ENCODE measurements around the gene CYBA. TPM values are rescaled to one million over a fixed set of nuclear protein-coding genes. Genes with fewer than 3 reads are reported as not detected.

Gene CYBA
- total and polyA plus RNA-seq, 2 of the 13 experiments (the other 11 are each of a cell fraction or from before 2014, with no cell fraction given) = 196 to 250 TPM

GRCh38 chr16:88649924-88650748 is 717 bp downstream of the CYBA start (continued):
- TF ChIP-seq ETS1 (CRISPR knock-in tag; IDR thresholded peaks at IDR 0.05) (no peak), ZC3H13 (CRISPR knock-in tag; IDR thresholded peaks at IDR 0.05) (no peak), ZNF550 (CRISPR knock-in tag; IDR thresholded peaks at IDR 0.05; ENCODE audit: borderline replicate concordance) (no peak), MED13 (CRISPR knock-in tag; IDR thresholded peaks at IDR 0.05) (peak; percentile 28; the same call in 1 of the 2 replicates), ZBTB26 (CRISPR knock-in tag; IDR thresholded peaks at IDR 0.05; ENCODE audit: borderline replicate concordance) (no peak), ZNF883 (CRISPR knock-in tag; IDR thresholded peaks at IDR 0.05; ENCODE audit: not compliant biosample characterization) (no peak), ZNF619 (CRISPR knock-in tag; IDR thresholded peaks at IDR 0.05) (no peak; the same call in 1 of the 2 replicates), NFYC (CRISPR knock-in tag; IDR thresholded peaks at IDR 0.05) (no peak), HNRNPLL (IDR thresholded peaks at IDR 0.05; ENCODE audit: low read depth, low read length, poor library complexity, severe bottlenecking) (peak; percentile 61), CBX5 (CRISPR knock-in tag; IDR thresholded peaks at IDR 0.05; ENCODE audit: borderline replicate concordance) (no peak), GTF3A (CRISPR knock-in tag; conservative IDR thresholded peaks at IDR 0.05) (peak; percentile 84), ZNF83 (CRISPR knock-in tag; IDR thresholded peaks at IDR 0.05; ENCODE audit: borderline replicate concordance) (peak; percentile 2; the same call in 1 of the 2 replicates), SPEN (CRISPR knock-in tag; IDR thresholded peaks at IDR 0.05; ENCODE audit: low read depth) (peak; percentile 38), POLR2G (IDR thresholded peaks at IDR 0.05; ENCODE audit: low read depth, low read length) (0 out of 2 replicates have a peak, but pooled peaks have one; percentile 8), MTA3 (CRISPR knock-in tag; IDR thresholded peaks at IDR 0.05) (no peak), ZNF329 (CRISPR knock-in tag; IDR thresholded peaks at IDR 0.05; ENCODE audit: low read depth) (no peak), FOXK2 (IDR thresholded peaks at IDR 0.05) (no peak), ZNF879 (CRISPR knock-in tag; IDR thresholded peaks at IDR 0.05) (no peak), THYN1 (CRISPR knock-in tag; IDR thresholded peaks at IDR 0.05; ENCODE audit: borderline replicate concordance, low read depth) (no peak), CEBPG (CRISPR knock-in tag; IDR thresholded peaks at IDR 0.05) (no peak), SRF (IDR thresholded peaks at IDR 0.05; ENCODE audit: low read depth, low read length) (no peak), ADNP (CRISPR knock-in tag; IDR thresholded peaks at IDR 0.05) (no peak), ZFX (CRISPR knock-in tag; IDR thresholded peaks at IDR 0.05; ENCODE audit: low read depth) (peak; percentile 14; the same call in 1 of the 2 replicates), KMT2B (CRISPR knock-in tag; IDR thresholded peaks at IDR 0.05) (0 out of 2 replicates have a peak, but pooled peaks have one; percentile 3), NFYB (CRISPR knock-in tag; IDR thresholded peaks at IDR 0.05) (no peak)
- TF ChIP-seq, protein P1, sequence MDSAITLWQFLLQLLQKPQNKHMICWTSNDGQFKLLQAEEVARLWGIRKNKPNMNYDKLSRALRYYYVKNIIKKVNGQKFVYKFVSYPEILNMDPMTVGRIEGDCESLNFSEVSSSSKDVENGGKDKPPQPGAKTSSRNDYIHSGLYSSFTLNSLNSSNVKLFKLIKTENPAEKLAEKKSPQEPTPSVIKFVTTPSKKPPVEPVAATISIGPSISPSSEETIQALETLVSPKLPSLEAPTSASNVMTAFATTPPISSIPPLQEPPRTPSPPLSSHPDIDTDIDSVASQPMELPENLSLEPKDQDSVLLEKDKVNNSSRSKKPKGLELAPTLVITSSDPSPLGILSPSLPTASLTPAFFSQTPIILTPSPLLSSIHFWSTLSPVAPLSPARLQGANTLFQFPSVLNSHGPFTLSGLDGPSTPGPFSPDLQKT (CRISPR knock-in tag; IDR thresholded peaks at IDR 0.05; ENCODE audit: borderline replicate concordance) = no peak
- TF ChIP-seq, protein P2, sequence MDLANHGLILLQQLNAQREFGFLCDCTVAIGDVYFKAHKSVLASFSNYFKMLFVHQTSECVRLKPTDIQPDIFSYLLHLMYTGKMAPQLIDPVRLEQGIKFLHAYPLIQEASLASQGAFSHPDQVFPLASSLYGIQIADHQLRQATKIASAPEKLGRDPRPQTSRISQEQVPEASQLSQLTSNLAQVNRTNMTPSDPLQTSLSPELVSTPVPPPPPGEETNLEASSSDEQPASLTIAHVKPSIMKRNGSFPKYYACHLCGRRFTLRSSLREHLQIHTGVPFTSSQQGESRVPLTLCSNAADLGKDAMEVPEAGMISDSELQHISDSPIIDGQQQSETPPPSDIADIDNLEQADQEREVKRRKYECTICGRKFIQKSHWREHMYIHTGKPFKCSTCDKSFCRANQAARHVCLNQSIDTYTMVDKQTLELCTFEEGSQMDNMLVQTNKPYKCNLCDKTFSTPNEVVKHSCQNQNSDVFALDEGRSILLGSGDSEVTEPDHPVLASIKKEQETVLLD (CRISPR knock-in tag; IDR thresholded peaks at IDR 0.05; ENCODE audit: low read depth) = peak; percentile 56
